ENCODE measurements around the gene LIF.
A peak's percentile ranks its signal among the peaks of the same experiment; 100 is the strongest.

LIF gene

GRCh38 chr22:30245985-30246813 lies at the start of gene LIF:
TSS of gene LIF (minus strand) at chr22:30246759. CDS start at chr22:30246695, 64 bp downstream.
- DNase-seq = peak; percentile 84

GRCh38 chr22:30296324-30296723 lies 49.8 kb upstream of the LIF start:
- no peak for DNase-seq

- DNase-seq = no peak
These were observed 49.0 kb upstream of the LIF start for GRCh38 chr22:30295576-30295975.

- DNase-seq = no peak
These were observed 48.3 kb upstream of the LIF start for GRCh38 chr22:30294830-30295229.

GRCh38 chr22:30294066-30294465 lies 47.5 kb upstream of the LIF start:
- DNase-seq = no peak

GRCh38 chr22:30293026-30293425 lies 46.5 kb upstream of the LIF start:
- no peak for DNase-seq

- no peak for DNase-seq
These were observed 45.8 kb upstream of the LIF start for GRCh38 chr22:30292069-30292970.

GRCh38 chr22:30291058-30291892 lies 44.7 kb upstream of the LIF start:
- no peak for DNase-seq

GRCh38 chr22:30290342-30291057 lies 43.9 kb upstream of the LIF start:
- no peak for DNase-seq

- DNase-seq = no peak
These were observed 43.4 kb upstream of the LIF start for GRCh38 chr22:30289980-30290313.

- DNase-seq = peak; percentile 96
These were observed 42.8 kb upstream of the LIF start, which contains the start of gene CASTOR1 for GRCh38 chr22:30289141-30289979. TSS of gene CASTOR1 (minus strand) at chr22:30289505. CDS start at chr22:30289497, 8 bp downstream.

GRCh38 chr22:30288419-30289140 lies 42.0 kb upstream of the LIF start:
- no peak for DNase-seq

- peak; percentile 95 for DNase-seq
These were observed 41.3 kb upstream of the LIF start for GRCh38 chr22:30287648-30288418.

GRCh38 chr22:30286813-30287647 lies 40.5 kb upstream of the LIF start:
- DNase-seq = peak; percentile 96

GRCh38 chr22:30286331-30286730 lies 39.8 kb upstream of the LIF start:
- no peak for DNase-seq

- DNase-seq = no peak
These were observed 39.3 kb upstream of the LIF start for GRCh38 chr22:30285846-30286200.

GRCh38 chr22:30285176-30285845 lies 38.8 kb upstream of the LIF start:
- DNase-seq = no peak

GRCh38 chr22:30284666-30285065 lies 38.1 kb upstream of the LIF start:
- DNase-seq = no peak
